ENCODE data around the gene SLC9A7.
"Not testable (repeated sequence)": the region's sequence is repeated elsewhere in the genome, so short reads cannot be mapped to it uniquely, and the experiment has no call there.

The SLC9A7 gene

GRCh38 chrX:46750889-46751288, 8.0 kb downstream of the SLC9A7 start:
- no peak for DNase-seq

GRCh38 chrX:46744009-46744408, 14.9 kb downstream of the SLC9A7 start:
- DNase-seq, result no peak

- DNase-seq, result no peak
Observed at GRCh38 chrX:46743046-46743445, 15.9 kb downstream of the SLC9A7 start.

GRCh38 chrX:46739736-46740135, 19.2 kb downstream of the SLC9A7 start:
- DNase-seq, result no peak

GRCh38 chrX:46737462-46737861, 21.5 kb downstream of the SLC9A7 start:
- no peak for DNase-seq

- DNase-seq, result no peak
Observed at GRCh38 chrX:46737041-46737440, 21.9 kb downstream of the SLC9A7 start.

- no peak for DNase-seq
Observed at GRCh38 chrX:46735622-46736021, 23.3 kb downstream of the SLC9A7 start.

GRCh38 chrX:46733226-46733625, 25.7 kb downstream of the SLC9A7 start:
- no peak for DNase-seq

- no peak for DNase-seq
Observed at GRCh38 chrX:46730765-46731164, 28.2 kb downstream of the SLC9A7 start.

- DNase-seq, result no peak
Observed at GRCh38 chrX:46727441-46727840, 31.5 kb downstream of the SLC9A7 start.

GRCh38 chrX:46723569-46723927, 35.4 kb downstream of the SLC9A7 start:
- DNase-seq, result not testable (repeated sequence)

- DNase-seq, result no peak
Observed at GRCh38 chrX:46722742-46723568, 36.0 kb downstream of the SLC9A7 start.

GRCh38 chrX:46716796-46717195, 42.1 kb downstream of the SLC9A7 start:
- DNase-seq, result no peak

GRCh38 chrX:46715997-46716396, 42.9 kb downstream of the SLC9A7 start:
- no peak for DNase-seq

- no peak for DNase-seq
Observed at GRCh38 chrX:46715530-46715929, 43.4 kb downstream of the SLC9A7 start.

- DNase-seq, result no peak
Observed at GRCh38 chrX:46713672-46714490, 45.0 kb downstream of the SLC9A7 start.

GRCh38 chrX:46712764-46713163, 46.2 kb downstream of the SLC9A7 start:
- no peak for DNase-seq

GRCh38 chrX:46710927-46711623, 47.8 kb downstream of the SLC9A7 start:
- DNase-seq, result no peak

GRCh38 chrX:46710425-46710824, 48.5 kb downstream of the SLC9A7 start:
- DNase-seq, result no peak

- DNase-seq, result no peak
Observed at GRCh38 chrX:46707274-46707965, 51.5 kb downstream of the SLC9A7 start.

GRCh38 chrX:46704767-46705386, 54.0 kb downstream of the SLC9A7 start:
- DNase-seq, result no peak

- no peak for DNase-seq
Observed at GRCh38 chrX:46703980-46704379, 54.9 kb downstream of the SLC9A7 start.
